NCI-H69 (cell line): ENCODE data around the gene CAMK2A.
A peak's percentile ranks its signal among the peaks of the same experiment; 100 is the strongest.

Experiments
- DNase-seq: peaks from one replicate; lab custom pipeline; 2025; lab: John Stamatoyannopoulos, UW

Gene CAMK2A

GRCh38 chr5:150289551-150290390 lies at the start of gene CAMK2A:
Gene CAMK2A, minus strand, starts transcription at chr5:150289773. Its CDS starts 148 bp downstream, at chr5:150289625.
- DNase-seq = peak; percentile 82

GRCh38 chr5:150339165-150339564 lies 49.6 kb upstream of the CAMK2A start:
- peak; percentile 85 for DNase-seq

GRCh38 chr5:150338546-150338945 lies 49.0 kb upstream of the CAMK2A start:
- DNase-seq = no peak

- DNase-seq = no peak
These were observed 46.2 kb upstream of the CAMK2A start for GRCh38 chr5:150335778-150336177.

- no peak for DNase-seq
These were observed 43.8 kb upstream of the CAMK2A start for GRCh38 chr5:150333400-150333799.

GRCh38 chr5:150329881-150330876 lies 40.6 kb upstream of the CAMK2A start:
- no peak for DNase-seq

GRCh38 chr5:150329038-150329437 lies 39.5 kb upstream of the CAMK2A start:
- DNase-seq = no peak

GRCh38 chr5:150328515-150328914 lies 38.9 kb upstream of the CAMK2A start:
- no peak for DNase-seq

- no peak for DNase-seq
These were observed 37.6 kb upstream of the CAMK2A start for GRCh38 chr5:150327139-150327538.

- no peak for DNase-seq
These were observed 37.1 kb upstream of the CAMK2A start for GRCh38 chr5:150326707-150327106.

GRCh38 chr5:150325426-150325825 lies 35.9 kb upstream of the CAMK2A start:
- no peak for DNase-seq

- DNase-seq = no peak
These were observed 34.2 kb upstream of the CAMK2A start for GRCh38 chr5:150323819-150324218.

GRCh38 chr5:150323092-150323491 lies 33.5 kb upstream of the CAMK2A start:
- DNase-seq = no peak

- DNase-seq = no peak
These were observed 32.6 kb upstream of the CAMK2A start for GRCh38 chr5:150322202-150322601.

GRCh38 chr5:150321784-150322183 lies 32.2 kb upstream of the CAMK2A start:
- DNase-seq = no peak

GRCh38 chr5:150321211-150321610 lies 31.6 kb upstream of the CAMK2A start:
- DNase-seq = no peak

GRCh38 chr5:150320044-150320613 lies 30.6 kb upstream of the CAMK2A start:
- DNase-seq = peak; percentile 92

- DNase-seq = no peak
These were observed 29.9 kb upstream of the CAMK2A start for GRCh38 chr5:150319484-150319790.

GRCh38 chr5:150318613-150319483 lies 29.3 kb upstream of the CAMK2A start:
- no peak for DNase-seq

- DNase-seq = no peak
These were observed 27.8 kb upstream of the CAMK2A start for GRCh38 chr5:150317048-150318003.
